Measurements from ENCODE around the gene ITIH1.

DNA sequence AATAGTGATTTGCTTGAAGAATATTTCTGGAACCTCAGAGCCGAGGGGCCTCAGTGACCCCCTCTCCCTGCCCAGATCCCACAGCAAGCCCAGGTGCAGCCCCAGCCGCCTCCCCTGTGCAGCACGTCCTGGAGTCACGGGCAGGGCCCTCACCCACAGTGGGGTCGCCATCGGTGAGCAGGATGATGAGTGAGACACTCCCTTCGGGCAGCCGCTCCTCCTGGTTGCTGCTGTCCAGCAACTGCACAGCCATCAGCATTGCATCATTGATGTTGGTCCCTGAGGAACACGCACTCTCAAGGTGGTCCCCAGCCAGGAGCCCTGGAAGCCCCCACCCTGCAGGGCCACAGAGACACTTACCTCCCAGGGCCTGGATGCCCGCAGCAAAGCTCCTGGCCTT is 46.6 kb downstream of the ITIH1 start:
- TF ChIP-seq CTCF (IDR thresholded peaks at IDR 0.05; ENCODE audit: low read depth, low read length, poor library complexity, severe bottlenecking) = no peak
- TF ChIP-seq EZH2phosphoT487 (IDR thresholded peaks at IDR 0.05; ENCODE audit: borderline replicate concordance, low read length) = no peak

All from DOHH2 (cell line).